SH-SY5Y (cell line): ENCODE results near the gene CD3D.

Source experiments
- GATA2 ChIP-seq: IDR thresholded peaks from 2 replicates; pipeline ENCODE4 v1.6.1; 2011; ENCODE audit warnings: mild to moderate bottlenecking, low read depth, low read length
- GATA3 ChIP-seq: IDR thresholded peaks from 2 replicates; pipeline ENCODE4 v1.6.1; 2011; ENCODE audit warnings: low read depth, mild to moderate bottlenecking, low read length, moderate library complexity

DNA sequence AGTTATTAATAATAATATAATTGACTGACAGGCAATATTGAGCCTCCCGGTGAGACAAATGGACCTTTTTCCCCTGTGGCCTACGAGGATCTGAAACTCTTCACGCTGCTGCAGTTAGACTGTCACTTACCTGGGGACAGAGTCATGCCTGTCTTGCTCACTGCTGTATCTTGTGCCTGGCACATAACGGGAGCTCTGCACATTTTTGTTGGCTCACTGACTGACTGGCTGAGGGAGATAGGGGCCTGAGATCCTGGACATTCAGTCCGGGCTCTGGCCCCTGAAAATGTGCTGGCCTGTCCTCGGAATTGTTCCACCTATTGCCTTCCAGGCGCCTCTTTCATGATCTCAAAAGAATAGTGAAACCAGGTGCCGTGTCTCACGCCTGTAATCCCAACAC lies 743 bp upstream of the CD3D start:
- no peak for TF ChIP-seq GATA2
- no peak for TF ChIP-seq GATA3
